Jurkat, Clone E6-1 (cell line): ENCODE measurements around the gene FAM135A.
"Not testable (repeated sequence)": the region's sequence is repeated elsewhere in the genome, so short reads cannot be mapped to it uniquely, and the experiment has no call there.

Source experiments
- DNase-seq: peaks from one replicate; pipeline ENCODE4 v3.0.0-alpha.2; 2011; ENCODE audit warnings: low read depth, low spot score
- H3K4me3 ChIP-seq: 2 replicates; pipeline ENCODE4 v1.5.1; 2011; ENCODE audit warnings: mild to moderate bottlenecking, low read length, control low read depth, moderate library complexity

The FAM135A gene

GRCh38 chr6:70590400-70590799 is 177.1 kb downstream of the FAM135A start:
- H3K4me3 ChIP-seq: no peak overlapping the region
- no peak for DNase-seq

- H3K4me3 ChIP-seq: no peak overlapping the region
- DNase-seq: no peak
These were observed 179.2 kb downstream of the FAM135A start for GRCh38 chr6:70592391-70593117.

GRCh38 chr6:70593118-70593486 is 179.8 kb downstream of the FAM135A start:
- no peak overlapping the region for H3K4me3 ChIP-seq
- DNase-seq: no peak

GRCh38 chr6:70599187-70599586 is 185.9 kb downstream of the FAM135A start:
- H3K4me3 ChIP-seq: no peak overlapping the region
- DNase-seq: peak; percentile 61

GRCh38 chr6:70601014-70601413 is 187.7 kb downstream of the FAM135A start:
- no peak for DNase-seq
- no peak overlapping the region for H3K4me3 ChIP-seq

GRCh38 chr6:70604254-70604653 is 190.9 kb downstream of the FAM135A start:
- no peak overlapping the region for H3K4me3 ChIP-seq
- no peak for DNase-seq

GRCh38 chr6:70607371-70607770 is 194.1 kb downstream of the FAM135A start:
- not testable (repeated sequence) for DNase-seq, H3K4me3 ChIP-seq

- not testable (repeated sequence) for DNase-seq, H3K4me3 ChIP-seq
These were observed 195.9 kb downstream of the FAM135A start for GRCh38 chr6:70609181-70609580.
